ELR (cell line): ENCODE measurements around the gene ZBTB46.
"Not testable (repeated sequence)": the region's sequence is repeated elsewhere in the genome, so short reads cannot be mapped to it uniquely, and the experiment has no call there.

Experiments
- DNase-seq: peaks from one replicate; pipeline ENCODE4 v3.0.0-alpha.2; 2015; ENCODE audit warnings: low read depth

The ZBTB46 gene

DNA sequence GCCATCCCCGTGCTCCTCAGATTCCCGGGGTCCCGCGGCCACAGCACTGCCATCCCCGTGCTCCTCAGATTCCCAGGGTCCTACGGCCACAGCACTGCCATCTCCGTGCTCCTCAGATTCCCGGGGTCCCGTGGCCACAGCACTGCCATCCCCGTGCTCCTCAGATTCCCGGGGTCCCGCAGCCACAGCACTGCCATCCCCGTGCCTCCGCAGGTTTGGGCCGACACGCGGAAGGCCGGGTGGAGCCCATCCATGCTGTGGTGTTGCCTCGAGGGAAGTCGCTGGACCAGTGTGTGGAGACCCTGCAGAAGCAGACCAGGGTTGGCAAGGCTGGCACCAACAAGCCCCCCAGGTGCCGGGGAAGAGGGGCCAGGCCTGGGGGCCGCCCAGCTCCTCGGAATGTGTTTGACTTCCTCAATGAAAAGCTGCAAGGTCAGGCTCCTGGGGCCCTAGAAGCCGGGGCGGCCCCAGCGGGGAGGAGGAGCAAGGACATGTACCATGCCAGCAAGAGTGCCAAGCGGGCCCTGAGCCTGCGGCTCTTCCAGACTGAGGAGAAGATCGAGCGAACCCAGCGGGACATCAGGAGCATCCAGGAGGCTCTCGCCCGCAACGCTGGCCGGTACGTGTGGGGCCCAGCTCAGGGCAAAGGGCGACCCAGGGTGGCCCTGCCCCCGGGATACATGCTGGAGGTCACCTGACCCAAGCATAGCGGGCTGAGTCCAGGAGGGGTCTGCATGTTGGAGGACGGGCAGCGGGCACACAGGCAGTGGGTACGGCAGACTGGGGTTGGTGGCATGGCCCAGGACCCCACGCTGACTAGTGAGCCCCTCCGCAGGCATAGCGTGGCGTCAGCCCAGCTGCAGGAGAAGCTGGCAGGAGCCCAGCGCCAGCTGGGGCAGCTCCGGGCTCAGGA is 95.9 kb downstream of the ZBTB46 start:
- DNase-seq: no peak

DNA sequence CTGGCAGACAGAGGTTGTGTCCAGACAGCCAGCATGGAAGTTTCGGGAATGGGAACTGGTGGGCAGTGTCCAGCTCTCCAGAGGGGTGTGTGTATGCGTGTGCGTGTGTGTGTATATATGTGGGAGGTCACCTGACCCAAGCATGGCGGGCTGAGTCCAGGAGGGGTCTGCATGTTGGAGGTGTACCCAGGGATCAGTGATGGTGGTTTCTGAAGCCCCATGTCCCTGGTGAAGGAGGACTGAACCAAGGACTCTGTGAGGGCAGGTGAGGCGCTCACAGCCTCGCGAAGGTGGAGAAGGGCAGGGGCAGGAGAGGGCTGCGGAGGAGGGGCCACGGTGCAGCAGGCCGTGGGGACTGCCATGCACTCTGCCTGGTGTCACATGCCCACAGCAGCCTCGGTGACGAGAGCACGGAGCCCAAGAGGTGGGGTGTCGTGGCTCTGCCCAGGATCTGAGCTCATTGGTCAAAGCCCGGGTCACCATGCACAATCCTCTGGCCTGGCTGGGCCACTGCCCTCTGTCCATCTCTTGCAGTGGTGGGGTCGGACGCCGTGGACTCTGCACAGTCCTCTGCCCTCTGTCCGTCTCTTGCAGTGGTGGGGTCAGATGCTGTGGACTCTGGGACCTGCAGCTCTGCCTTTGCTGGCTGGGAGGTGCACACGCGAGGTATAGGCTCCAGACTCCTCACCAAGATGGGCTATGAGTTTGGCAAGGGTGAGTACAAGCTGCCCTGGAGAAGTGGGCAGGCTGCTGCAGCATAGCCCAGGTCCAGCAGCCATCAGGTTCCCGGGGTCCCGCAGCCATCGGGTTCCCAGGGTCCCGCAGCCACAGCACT is 96.7 kb downstream of the ZBTB46 start:
- DNase-seq: no peak

DNA sequence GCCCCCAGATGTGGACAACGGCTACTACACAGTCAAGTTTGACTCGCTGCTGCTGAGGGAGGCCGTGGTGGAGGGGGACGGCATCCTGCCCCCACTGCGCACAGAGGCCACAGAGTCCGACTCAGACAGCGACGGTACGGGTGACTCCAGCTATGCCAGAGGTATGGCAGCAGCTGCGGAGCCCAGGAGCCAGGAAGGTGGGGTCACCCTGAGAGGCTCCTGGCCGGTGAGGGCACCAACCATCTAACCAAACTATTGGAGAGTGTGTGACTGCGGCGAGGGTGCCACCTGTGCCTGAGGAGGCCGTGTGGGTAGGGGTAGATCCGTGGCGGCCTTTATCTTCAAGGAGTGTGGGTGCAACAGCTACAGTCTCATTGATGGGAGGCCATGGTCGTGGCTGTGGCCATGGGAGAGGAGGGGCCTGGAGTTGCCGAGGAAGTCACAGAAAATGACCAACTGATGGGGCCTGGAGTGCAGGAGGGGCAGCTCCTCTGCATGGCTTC is 97.4 kb downstream of the ZBTB46 start:
- DNase-seq: no peak

GRCh38 chr20:63733117-63733516 is 97.9 kb downstream of the ZBTB46 start:
- no peak for DNase-seq

- DNase-seq: no peak
Observed at GRCh38 chr20:63732118-63733095, 98.7 kb downstream of the ZBTB46 start.

DNA sequence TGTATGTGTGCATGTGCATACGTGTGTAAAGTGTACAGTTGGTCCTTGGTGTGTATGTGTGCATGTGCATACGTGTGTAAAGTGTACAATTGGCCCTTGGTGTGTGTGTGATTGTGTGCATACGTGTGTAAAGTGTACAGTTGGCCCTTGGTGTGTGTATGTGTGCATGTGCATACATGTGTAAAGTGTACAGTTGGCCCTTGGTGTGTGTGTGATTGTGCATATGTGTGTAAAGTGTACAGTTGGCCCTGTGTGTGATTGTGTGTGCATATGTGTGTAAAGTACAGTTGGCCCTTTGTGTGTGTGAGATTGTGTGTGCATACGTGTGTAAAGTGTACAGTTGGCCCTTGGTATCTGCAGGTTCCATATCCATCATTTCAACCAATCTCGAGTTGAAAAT is 99.7 kb downstream of the ZBTB46 start:
- DNase-seq: no peak

DNA sequence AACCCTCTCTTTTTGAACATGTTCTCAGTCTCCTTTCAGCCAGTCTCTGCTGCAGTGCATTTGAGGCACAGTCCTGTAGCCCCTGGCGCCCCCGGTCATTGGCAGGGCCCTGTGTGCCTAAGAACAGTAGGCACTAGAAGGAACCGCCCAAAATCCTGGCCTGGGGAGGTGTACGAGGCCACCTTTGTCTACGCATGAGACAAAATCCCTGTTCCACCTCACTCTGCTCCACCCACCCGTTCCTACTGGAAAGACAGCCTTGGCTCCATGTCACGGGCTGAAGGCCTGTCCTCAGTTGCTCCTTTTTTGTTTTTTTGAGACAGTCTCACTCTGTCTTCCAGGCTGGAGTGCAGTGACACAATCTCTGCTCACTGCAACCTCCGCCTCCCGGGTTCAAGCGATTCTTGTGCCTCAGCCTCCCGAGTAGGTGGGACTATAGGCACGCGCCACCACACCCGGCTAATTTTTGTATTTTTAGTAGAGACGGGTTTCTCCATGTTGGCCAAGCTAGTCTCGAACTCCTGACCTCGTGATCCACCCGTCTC is 100.8 kb downstream of the ZBTB46 start:
- not testable (repeated sequence) for DNase-seq

DNA sequence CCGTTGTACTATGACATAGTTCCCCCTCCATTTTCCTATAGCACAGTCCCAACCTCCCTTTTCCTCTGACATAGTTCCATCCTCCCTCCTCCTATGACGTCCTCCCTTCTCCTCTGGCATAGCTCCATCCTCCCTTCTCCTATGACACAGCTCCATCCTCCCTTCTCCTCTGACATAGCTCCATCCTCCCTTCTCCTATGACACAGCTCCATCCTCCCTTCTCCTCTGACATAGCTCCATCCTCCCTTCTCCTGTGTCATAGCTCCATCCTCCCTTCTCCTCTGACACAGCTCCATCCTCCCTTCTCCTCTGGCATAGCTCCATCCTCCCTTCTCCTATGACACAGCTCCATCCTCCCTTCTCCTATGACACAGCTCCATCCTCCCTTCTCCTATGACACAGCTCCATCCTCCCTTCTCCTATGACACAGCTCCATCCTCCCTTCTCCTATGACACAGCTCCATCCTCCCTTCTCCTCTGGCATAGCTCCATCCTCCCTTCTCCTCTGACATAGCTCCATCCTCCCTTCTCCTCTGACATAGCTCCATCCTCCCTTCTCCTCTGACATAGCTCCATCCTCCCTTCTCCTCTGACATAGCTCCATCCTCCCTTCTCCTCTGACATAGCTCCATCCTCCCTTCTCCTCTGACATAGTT is 108.0 kb downstream of the ZBTB46 start:
- not testable (repeated sequence) for DNase-seq

DNA sequence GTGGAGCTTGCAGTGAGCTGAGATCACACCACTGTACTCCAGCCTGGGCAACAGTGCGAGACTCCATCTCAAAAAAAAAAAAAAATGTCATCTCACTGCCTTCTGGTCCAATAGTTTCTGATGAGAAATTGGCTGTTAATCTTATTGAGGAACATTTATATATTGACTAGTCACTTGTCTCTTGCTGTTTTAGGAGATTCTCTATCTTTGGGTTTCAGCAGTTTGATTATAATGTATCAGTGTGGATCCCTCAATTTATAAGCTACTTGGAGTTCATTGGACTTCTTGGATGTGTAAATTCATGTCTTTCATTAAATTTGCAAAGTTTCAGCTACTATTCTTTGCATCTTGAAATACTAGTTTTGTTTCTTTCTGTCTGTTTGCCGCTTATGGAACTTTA is 112.1 kb downstream of the ZBTB46 start:
- DNase-seq: no peak

GRCh38 chr20:63714858-63715257 is 116.2 kb downstream of the ZBTB46 start:
- no peak for DNase-seq

- no peak for DNase-seq
Observed at GRCh38 chr20:63712191-63712590, 118.9 kb downstream of the ZBTB46 start.

- no peak for DNase-seq
Observed at GRCh38 chr20:63711085-63711645, 119.9 kb downstream of the ZBTB46 start.

- no peak for DNase-seq
Observed at GRCh38 chr20:63709149-63709527, 121.9 kb downstream of the ZBTB46 start.

GRCh38 chr20:63708301-63709148 is 122.5 kb downstream of the ZBTB46 start:
- DNase-seq: peak; percentile 28

- peak; percentile 88 for DNase-seq
Observed at GRCh38 chr20:63707558-63708300, 123.3 kb downstream of the ZBTB46 start, which contains the start of the genes ARFRP1 and ZGPAT. Gene ARFRP1 (minus strand): TSS chr20:63707976. CDS start chr20:63707091, 885 bp downstream. Gene ZGPAT (plus strand): TSS chr20:63708039. CDS start chr20:63708581, 542 bp downstream.

DNA sequence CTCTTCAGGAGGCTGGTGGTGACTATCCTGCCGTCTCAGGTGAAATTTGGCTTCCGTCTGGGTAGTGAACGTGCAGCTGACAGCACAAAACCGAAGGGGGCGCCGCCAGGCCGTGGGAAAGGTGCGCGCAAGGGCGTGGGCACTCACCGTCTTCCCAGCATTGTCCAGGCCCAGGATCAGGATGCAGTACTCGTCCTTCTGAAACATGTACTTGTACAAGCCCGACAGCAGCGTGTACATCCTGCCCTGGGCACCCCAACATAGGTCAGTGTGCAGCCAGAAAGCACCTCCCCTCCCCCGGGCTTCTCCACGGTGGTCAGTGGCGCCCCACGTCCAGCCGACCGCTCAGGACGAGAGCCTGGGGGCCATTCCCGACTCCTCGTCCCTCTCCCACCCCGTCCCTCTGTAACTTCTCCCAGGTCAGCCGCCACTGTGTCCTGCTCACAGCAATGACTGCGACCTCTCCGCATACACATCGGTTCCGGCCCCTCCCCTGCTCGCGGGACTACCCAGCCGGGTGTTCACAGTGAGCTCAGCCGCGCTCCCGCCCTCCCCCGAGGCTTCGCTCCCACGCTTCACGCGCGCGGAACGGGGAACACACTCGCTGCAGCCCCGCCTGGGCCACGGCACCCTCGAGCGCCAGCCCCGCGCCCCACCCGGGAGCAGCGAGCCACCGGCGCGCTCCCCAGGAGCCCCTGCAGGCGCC is 124.1 kb downstream of the ZBTB46 start:
- DNase-seq: peak; percentile 71

- DNase-seq: no peak
Observed at GRCh38 chr20:63706027-63706695, 124.9 kb downstream of the ZBTB46 start.
